Endothelial cell of hepatic sinusoid (primary cell): Measurements from ENCODE around the gene PLEKHM3.

Source experiments
- in situ Hi-C: cut with HindIII; loops from 2 replicates; pipeline ENCODE4 v1.10.0; 2017; ENCODE audit warnings: low sequenced_read_pairs

The PLEKHM3 gene

DNA sequence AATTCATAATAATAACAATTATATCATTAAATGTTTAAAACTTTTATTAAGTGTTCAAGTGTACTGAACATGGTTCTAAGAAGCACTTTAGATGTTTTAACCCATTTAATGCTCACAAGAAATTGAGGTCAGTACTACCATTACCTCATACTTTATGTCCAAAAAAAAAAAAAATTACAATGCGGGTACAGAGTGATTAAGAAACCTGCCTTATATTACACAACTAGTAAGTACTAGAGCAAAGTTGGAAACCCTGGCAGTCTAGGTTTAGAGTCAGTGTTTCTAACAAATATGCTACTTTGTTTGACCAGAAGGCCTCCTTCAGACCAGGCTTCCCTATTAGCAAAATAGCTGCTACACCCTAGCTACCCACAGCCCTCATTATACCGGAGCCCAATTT lies 28.5 kb downstream of the PLEKHM3 start:
- in situ Hi-C loops = no loop called here

DNA sequence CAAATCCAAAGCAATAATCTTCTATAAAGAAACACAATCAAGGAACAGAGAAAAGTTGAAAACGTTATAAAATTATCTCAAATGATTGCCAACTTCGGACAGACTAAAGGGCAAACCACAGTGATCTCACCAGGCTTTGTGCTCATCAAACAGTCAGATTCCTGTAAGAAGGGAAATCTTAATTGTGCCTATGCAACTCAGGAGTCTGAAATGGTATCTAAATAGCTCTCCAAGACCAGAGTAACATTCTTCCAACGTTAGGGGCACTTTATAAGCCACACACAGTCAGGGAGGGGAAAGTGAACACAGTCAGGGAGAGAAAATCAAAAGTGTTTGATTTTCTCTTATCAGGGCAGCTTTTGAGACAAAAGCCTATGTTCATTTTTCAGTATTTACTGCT lies 29.4 kb downstream of the PLEKHM3 start:
- in situ Hi-C loops = no loop called here

DNA sequence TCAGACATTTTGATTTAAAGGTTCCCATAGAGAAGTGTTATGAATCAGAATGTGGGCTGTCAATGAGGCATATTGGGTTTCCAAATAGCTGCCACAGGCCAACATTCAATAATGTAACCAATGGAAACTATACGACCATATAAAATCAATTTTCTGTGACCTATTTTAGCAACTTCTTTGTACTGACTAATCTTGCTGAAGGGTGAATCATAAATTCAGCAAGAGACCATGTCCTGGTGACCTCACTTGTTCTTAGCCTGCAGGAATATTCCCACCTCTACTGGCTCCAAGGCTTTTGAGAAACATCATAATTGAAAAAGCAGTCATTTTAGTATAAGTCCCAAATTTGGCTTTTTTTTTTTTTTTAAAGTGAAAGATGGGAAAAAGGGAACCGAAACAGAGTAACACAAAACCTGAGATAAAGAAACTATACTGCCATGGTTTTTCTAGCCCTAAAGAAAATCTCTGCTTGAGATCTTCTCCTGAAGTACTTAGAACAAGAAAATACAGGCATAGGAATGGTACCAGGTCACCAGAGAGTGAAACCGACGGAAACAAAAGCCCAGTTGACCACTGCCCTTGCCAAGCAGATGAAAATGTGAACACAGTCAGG lies 32.1 kb downstream of the PLEKHM3 start:
- in situ Hi-C loops = no loop called here

DNA sequence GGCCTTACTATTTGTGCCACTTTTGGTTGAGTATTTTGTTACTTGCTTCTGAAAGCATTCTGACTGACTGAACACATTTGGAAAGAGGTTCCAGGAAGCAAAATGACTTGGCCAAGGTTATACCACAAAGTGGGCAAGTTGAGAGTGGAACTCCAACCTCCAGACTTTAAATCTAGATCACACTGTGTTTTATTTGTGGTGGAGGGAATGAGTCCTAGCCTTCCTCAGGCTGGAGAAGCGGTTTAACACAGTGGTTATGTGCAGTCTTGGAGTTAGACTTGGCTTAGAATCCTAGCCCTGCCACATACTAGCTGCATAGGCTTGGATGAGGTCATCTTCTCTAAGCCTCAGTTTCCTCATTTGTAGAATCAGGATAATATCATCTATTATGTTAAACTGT lies 33.4 kb downstream of the PLEKHM3 start:
- in situ Hi-C loops = no loop called here

DNA sequence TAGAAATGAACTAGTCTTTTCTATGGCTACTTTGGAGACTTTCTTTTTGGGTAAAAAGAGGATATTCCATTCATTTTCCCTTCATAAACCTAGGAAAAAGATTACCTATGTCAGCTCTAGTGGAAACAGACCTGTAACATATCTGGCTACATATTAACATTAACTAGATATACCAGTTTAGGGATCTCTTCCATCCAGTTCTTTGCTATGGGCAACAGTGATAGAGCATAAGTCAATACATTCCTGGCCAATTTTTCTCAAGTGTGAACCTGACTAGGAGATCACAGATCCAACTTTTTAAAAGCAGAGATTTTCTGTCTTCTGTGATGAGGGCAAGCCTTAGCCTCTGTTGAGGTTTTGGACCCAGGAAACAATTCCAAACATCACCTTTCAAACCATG lies 34.5 kb downstream of the PLEKHM3 start:
- in situ Hi-C loops = no loop called here

DNA sequence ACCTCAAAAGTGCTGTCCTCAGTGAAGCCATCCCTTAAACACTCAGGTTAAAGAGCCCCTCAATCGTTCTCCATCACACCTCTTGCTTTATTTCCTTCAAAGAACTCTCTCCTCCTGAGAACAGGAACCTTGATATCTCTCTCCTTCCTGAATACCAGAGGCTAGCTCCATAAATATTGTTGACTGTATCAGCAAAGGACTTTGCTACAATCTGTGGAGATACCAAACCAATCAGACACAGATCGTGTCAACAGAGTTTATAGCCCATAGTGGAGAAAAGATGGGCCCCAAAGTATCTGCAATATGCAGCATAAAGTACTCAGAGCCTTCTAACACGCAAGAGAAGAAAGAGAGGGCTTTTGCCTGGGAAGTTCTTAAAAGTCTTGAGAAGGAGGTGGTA lies 36.4 kb downstream of the PLEKHM3 start:
- in situ Hi-C loops = no loop called here

DNA sequence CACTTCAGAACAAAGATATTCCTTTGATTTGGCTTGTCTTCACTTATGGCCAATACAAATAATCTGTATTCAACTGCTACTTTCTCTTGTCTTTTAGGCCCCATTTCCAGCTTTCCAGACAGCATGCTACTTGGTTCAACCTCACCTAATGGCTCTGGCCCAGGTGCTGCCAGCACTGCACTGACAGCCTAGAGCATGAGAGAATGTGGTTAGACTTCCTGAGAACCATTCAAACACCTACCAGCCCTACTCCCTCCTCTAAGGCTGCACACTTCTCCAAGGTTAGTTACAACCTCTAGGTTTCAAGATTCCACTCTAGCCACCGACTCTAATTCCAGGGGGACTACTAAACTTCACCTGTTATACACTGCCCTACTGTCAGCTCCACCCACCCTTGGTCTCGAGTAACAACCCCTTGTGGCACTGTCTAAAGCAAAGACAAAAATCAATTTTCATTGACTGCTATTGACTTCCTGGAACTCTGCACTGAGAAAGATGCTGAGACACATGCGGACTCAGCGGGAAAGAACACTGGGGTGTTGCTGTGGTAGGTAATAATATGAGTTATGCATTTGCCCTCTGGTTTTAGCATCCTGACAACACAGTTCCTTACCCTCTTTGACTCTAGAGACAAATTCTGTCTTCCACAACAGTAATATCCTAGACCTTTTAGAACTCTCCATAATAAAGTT lies 38.2 kb downstream of the PLEKHM3 start:
- in situ Hi-C loops = no loop called here

DNA sequence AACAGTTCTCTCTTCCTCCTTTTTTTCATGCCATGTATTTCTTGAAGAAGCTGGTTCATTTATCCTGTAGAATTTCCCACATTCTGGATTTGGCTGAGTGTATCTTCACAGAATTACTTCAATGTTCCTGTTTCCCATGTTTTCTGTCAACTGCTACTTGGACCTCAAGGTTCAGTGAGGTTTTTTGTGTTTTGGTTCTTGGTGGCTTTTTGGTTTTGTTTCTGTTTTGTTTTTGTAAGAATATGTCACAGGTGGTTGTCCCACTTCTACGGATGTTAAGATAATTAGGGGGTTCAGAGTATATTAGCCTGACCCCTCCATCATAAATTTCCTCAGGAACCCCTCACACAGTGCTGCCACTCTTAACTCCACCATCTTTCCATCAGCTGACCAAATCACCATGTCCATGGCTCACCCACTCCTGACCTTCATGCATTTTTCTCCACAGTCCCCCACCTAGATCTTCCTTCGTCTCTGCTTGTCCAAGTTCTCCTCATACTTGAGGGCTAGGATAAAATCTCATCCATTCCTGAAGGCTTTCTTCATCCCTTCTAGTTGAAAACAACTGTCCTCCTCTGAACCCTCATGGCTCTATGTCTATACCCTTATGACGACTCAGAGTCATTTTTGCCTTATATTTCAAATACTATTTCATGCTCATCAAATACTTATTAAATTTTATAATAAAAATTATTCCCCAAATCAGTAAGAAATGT lies 40.4 kb downstream of the PLEKHM3 start:
- in situ Hi-C loops = no loop called here

DNA sequence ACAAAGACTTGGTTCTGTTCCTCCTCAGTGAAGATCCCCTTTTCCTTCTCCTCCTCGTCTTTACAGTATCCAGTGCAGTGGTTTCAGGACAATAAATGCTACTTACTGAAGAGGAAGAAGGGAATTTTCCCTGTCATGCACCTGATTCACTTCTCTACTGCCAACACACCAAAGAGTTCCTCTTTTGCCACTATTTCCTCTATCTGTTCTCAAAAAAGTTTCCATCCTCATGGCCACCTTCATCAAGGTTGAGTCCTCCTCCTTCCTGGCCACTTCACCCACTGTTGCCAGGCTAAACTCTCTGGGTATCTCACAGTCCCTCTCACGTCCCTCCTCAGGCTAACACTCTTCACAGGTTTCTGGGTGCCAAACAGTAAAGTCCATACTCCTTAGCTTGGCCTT lies 41.7 kb downstream of the PLEKHM3 start:
- in situ Hi-C loops = no loop called here

DNA sequence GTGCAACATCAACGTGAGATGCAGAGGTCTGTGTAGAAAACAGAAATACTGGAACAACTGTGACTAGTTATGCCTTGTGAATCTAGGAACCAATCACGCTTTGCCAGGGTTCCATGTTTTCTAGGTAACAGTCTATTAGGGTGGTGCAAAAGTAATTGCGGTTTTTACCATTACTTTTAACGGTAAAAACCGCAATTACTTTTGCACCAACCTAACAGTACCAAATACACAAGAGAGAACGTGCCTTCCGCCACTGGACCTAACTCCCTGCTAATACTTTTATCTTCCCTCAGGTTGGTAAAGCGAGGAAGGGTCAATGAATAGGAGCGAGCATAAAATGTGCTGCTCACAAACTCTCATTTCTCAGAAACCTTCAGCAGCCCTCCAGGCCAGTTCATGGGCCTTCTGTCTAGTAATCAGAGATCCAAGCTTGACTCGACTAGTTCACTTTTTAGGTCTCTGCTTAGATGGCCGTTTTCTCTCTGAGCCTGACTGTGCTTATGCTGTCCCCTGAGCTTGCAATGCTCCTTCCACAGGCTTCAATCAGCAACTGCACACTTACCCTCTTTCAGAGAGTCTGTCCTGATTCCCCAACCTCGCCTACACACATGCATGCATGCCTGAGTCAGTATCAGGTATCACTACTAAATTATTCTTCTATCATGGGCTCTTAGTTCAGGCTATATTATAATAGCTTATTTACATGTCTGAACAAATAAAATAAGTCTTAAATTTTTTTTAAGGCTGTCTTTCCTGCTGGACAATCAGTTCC lies 47.0 kb downstream of the PLEKHM3 start:
- in situ Hi-C loops = loop anchor here (5.0 kb wide), 1 partner anchor 91 kb away; no protein-coding TSS in a partner anchor

DNA sequence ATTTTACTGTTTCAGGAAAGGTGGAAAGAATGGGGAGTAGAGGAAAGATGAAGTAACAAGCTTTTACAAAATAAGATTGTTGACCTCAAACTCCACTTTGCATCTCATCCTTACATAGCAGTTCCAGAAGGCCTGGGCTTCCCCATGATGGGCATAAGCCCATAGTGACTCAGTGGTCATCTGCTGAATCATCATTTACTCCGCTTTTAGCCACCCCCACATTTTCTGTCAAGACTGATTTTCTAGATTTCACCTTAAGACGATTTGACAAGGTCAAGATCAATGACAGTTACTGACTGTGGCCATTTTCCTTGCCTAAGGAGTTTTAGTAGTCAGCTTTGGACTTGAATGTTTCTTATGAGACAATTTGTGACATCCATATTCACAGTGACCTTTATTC lies 49.4 kb downstream of the PLEKHM3 start:
- in situ Hi-C loops = loop anchor here (5.0 kb wide), 1 partner anchor 89 kb away; no protein-coding TSS in a partner anchor

DNA sequence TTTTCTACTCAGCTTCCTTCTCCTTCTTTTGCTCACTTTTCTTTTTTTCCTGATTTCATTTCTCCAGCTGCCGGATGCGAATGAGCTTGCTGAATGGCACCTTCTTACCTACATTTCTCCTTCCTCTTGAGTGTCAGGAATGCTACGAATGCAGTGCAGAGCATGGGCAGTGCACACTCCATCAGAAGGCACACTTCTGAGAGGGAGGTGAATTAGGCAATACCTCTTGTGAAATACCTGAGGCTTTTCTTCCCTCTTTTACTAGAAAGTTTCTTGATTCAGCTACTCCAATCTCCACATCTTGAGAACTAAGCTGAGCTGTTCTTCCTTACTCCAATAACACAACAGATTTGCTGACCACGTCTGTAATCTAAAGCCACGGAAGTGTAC lies 51.1 kb downstream of the PLEKHM3 start:
- in situ Hi-C loops = no loop called here

DNA sequence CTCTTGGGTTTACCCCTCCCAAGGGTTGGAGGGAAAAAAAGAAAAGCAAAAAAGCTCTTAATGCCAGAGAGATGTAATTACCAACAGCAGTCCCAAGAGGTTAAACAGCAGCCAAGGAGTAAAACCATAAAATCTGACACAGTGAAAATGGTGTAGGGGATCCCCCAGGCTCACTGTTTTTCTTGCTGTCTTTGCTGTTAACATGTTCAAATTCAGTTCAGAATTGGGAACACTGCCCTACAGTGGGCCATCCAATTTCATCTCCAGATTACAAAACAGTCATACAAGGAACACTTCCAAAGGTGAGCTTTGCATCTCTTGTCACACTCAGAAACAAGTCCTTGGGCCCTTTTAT lies 54.5 kb downstream of the PLEKHM3 start:
- in situ Hi-C loops = no loop called here

DNA sequence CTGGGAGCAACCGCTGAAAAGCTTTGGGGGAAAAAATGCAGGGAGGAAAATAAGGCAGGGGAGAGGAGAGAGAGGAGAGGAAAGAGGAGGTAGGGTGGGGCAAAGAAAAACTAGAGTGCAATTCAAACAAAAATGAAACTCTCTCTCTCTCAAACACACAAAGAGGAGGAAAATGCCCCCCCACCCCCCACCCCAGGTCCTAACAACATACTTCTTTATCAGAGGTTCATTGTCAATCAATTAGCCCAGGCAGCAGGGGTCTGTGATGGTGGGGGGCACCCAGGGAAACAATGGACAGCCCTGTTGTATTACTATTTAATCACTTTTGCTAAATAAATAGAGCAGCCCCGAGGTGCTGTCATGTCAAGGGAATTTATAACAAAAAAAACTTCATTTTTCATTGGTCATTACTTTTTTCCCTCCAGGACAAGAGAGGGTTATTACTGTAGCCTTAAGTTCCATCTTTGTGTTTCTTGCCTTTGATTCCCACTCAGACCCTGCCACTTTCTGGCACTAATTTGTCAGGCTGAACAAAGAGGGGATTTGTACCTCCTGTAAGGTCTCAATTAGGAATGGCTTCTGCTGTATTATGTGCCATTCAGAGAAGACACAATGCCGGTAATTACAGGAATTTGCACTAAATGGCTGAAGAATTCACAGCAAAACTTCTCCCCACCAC lies 55.0 kb downstream of the PLEKHM3 start:
- in situ Hi-C loops = no loop called here

DNA sequence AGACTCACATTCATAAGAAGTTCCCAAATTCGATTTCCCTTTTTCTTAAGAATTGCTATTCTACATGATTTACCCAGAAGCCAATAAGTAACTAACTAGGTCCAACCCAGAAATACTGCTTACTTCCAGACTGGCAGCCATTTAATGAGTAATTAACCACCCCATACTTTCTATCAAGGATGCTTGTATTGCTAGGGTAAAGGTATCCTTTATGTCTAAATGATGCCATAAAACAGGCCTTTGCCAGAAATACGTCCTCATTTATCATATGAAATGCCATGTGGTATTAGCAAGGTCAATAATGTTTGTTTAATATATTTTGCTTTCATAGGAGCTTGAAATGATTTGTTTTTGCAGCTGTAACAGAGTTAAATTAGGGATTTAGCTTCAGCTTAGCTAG lies 56.1 kb downstream of the PLEKHM3 start:
- in situ Hi-C loops = no loop called here

DNA sequence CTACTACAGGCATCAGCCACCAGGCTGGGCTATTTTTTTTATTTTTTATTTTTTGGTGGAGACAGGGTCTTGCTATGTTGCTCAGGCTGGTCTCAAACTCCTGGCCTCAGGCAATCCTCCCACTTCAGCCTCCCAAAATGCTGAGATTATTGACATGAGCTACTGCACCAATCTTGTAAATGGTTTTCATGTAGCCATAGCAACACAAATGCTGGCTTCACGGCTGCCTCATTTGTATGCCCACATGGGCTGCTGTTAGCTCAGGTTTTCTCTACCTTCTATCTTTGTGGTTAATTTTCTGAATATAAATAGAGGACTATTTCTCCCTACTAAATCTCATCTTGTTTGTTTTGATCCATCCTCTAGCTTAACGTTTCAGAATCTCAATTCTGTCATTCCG lies 58.2 kb downstream of the PLEKHM3 start:
- in situ Hi-C loops = no loop called here

DNA sequence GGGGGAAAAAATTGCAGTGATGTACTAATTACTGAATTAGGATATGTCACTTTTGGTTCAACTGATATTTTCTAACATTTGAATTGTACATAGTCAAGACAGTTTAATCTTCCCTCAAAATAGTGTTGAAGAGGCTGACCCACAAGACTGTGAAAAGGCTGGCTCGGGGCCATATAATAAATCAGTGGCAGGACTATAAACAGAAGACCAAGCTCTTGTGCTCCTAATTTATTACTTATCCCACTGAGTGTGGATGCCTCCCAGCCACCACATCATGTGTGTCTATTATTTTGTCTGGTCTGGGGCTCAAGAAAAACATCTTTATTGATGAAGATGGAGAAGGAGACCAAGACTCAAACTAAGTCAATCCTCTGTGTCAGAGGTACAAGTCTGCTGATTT lies 64.4 kb downstream of the PLEKHM3 start:
- in situ Hi-C loops = no loop called here

DNA sequence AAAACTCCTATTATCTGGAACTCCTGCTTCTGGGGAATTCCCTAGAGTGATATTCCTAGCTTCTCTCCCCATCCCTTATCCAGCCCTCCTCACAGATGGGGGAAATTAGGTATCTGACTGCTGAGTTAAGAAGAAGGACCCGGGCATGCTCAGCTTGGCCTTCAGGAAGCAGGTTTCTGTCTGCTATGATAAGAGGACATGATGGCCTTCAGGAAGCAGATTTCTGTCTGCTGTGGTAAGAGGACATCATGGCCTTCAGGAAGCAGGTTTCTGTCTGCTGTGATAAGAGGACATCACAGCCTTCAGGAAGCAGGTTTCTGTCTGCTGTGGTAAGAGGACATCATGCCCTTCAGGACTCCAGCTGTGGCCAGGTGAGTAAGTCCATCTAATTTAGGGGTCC lies 65.2 kb downstream of the PLEKHM3 start:
- in situ Hi-C loops = no loop called here

DNA sequence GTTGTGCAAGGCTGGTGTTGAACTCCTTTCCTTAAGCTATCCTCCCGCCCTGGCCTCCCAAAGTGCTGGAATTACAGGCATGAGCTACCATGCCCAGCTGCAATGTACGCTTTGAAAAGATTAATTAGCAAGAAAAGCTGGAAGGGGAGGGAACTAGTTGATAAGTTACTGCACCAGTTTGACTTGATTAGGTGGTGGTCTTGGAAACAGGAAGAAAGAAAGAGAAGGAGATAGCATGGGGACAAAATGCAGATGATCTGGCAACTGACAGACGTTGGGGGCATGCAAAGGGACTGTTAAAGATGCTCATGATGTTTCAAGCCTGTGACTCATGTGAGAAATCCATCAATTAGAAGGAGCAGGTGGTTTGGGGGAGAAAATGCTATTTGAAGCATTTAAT lies 68.6 kb downstream of the PLEKHM3 start:
- in situ Hi-C loops = no loop called here

DNA sequence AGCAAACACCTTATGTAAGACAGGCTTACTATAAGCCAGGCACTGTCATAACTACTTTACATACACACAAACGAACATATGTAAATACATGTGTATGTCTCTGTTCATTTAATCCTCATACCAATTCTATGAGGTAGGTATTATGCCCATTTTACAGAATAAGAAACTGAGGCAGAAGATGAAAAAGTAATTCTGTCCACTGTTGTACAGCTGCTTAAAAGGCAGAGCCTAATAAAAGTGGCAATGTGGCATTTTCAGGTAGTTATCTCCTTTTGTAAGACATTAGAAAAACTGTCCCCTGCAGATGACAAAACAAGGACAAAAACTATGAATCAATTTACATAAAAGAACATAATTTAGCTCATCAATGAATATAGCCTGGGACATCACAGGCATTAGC lies 69.9 kb downstream of the PLEKHM3 start:
- in situ Hi-C loops = no loop called here

DNA sequence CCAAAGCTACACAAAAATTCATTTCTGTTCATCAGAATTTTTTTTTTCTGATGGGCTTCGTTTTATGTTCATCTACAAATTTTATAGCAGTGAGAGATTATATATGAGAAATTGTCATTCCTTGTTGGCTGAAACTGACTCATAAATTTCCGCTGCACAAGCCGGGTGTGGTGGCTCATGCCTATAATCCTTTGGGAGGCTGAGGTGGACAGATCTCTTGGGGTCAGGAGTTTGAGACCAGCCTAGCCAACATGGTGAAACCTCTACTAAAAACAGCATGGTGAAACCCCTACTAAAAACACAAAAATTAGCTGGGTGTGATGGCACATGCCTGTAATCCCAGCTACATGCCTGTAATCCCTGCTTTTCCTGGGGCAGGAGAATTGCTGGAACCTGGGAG lies 72.0 kb downstream of the PLEKHM3 start:
- in situ Hi-C loops = no loop called here
